Duodenal mucosa (tissue), 2 donors: ENCODE data around the gene DOCK6.

Source experiments
- H3K27ac ChIP-seq: one replicate; pipeline ENCODE4 v1.7.0; 2013; ENCODE audit warnings: low read depth, low read length
- H3K27me3 ChIP-seq, 2 donors: one replicate each; pipeline ENCODE4 v1.7.0; 2013; ENCODE audit warnings: low read length in 2 of 2, control low read depth in 1 of 2; ENCODE audit not compliant: insufficient read depth in 2 of 2, control insufficient read depth in 1 of 2
- H3K36me3 ChIP-seq, 2 donors: one replicate each; pipeline ENCODE4 v1.7.0; 2013; ENCODE audit warnings: low read length in 2 of 2, control low read depth in 1 of 2; ENCODE audit not compliant: insufficient read depth in 2 of 2, control insufficient read depth in 1 of 2
- H3K4me1 ChIP-seq, 2 donors: one replicate each; pipeline ENCODE4 v1.7.0; 2013; ENCODE audit warnings: low read length in 2 of 2, control low read depth in 1 of 2; ENCODE audit not compliant: insufficient read depth in 2 of 2, control insufficient read depth in 1 of 2
- H3K4me3 ChIP-seq, 2 donors: one replicate each; pipeline ENCODE4 v1.7.0; 2013; ENCODE audit warnings: low read length in 2 of 2, low read depth in 1 of 2
- H3K9ac ChIP-seq, 2 donors: one replicate each; pipeline ENCODE4 v1.7.0; 2013; ENCODE audit warnings: low read length in 2 of 2, low read depth in 1 of 2
- H3K9me3 ChIP-seq, 2 donors: one replicate each; pipeline ENCODE4 v1.7.0; 2013; ENCODE audit warnings: low read length in 2 of 2, control low read depth in 1 of 2; ENCODE audit not compliant: control insufficient read depth in 1 of 2

The DOCK6 gene

GRCh38 chr19:11239377-11240000 lies 22.8 kb downstream of the DOCK6 start, which contains the start of gene ANGPTL8:
Gene ANGPTL8, plus strand, starts transcription at chr19:11239619. Its CDS starts 19 bp downstream, at chr19:11239638.
- H3K4me3 ChIP-seq: no peak within 1 kb of the TSS
- peaks cover 0 to 6% of the 10 kb centered on the region in 2 donors for H3K4me1 ChIP-seq
- no peak within 1 kb of the TSS for H3K27ac ChIP-seq
- no peaks in the 10 kb centered on the region for H3K27me3 ChIP-seq
- H3K9ac ChIP-seq: no peak within 1 kb of the TSS
- H3K9me3 ChIP-seq: no peaks in the 10 kb centered on the region
- H3K36me3 ChIP-seq: peaks cover 10 to 41% of the 10 kb centered on the region in 2 donors

DNA sequence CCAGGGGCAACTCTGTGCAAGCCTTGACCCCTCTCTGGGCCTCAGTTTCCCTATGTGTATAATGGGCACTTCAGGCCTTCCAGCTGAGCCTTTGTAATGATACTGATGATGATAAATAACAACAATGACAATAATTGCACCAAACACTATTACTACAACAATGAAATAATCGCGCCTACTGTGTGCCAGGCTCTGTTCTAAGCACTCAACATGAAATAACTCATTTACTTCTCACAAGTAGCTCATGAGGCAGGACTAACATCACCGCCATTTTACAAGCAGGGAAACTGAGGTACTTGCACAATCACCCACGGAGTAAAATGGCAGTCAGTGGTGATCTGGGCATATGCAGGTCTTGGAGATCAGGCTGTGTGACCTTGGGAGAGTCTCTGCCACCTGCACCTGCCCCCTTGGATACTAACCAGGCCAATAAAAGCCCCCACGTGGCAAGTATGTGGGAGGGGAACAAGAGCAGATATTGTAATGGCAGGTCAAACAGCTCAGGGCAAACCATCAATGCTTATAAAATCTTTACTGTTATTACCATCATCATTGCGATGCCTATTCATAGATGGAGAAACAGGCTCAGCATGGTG lies 23.4 kb downstream of the DOCK6 start:
- H3K4me1 ChIP-seq: peaks cover 0 to 5% of the 10 kb centered on the region in 2 donors
- H3K9ac ChIP-seq: no peak overlapping the region
- no peaks in the 10 kb centered on the region for H3K9me3 ChIP-seq
- H3K27me3 ChIP-seq: no peaks in the 10 kb centered on the region
- peaks cover 10 to 41% of the 10 kb centered on the region in 2 donors for H3K36me3 ChIP-seq
- H3K4me3 ChIP-seq: no peak overlapping the region
- no peak overlapping the region for H3K27ac ChIP-seq

- Histone ChIP-seq H3K36me3 (peaks cover 10 to 44% of the 10 kb centered on the region in 2 donors), H3K27me3 (no peaks in the 10 kb centered on the region), H3K27ac (no peak overlapping the region), H3K9ac (no peak overlapping the region), H3K4me1 (no peaks in the 10 kb centered on the region), H3K9me3 (no peaks in the 10 kb centered on the region), H3K4me3 (no peak overlapping the region)
Observed at GRCh38 chr19:11238041-11238440, 24.3 kb downstream of the DOCK6 start.

- no peaks in the 10 kb centered on the region for H3K9me3 ChIP-seq
- H3K36me3 ChIP-seq: peaks cover 17 to 47% of the 10 kb centered on the region in 2 donors
- H3K27ac ChIP-seq: no peak overlapping the region
- H3K4me3 ChIP-seq: no peak overlapping the region
- no peaks in the 10 kb centered on the region for H3K4me1 ChIP-seq
- H3K9ac ChIP-seq: no peak overlapping the region
- H3K27me3 ChIP-seq: no peaks in the 10 kb centered on the region
Observed at GRCh38 chr19:11237321-11237720, 25.0 kb downstream of the DOCK6 start.

- Histone ChIP-seq H3K9ac (no peak overlapping the region), H3K27ac (no peak overlapping the region), H3K36me3 (peaks cover 20 to 49% of the 10 kb centered on the region in 2 donors), H3K4me3 (no peak overlapping the region), H3K4me1 (no peaks in the 10 kb centered on the region), H3K9me3 (no peaks in the 10 kb centered on the region), H3K27me3 (no peaks in the 10 kb centered on the region)
Observed at GRCh38 chr19:11236324-11237301, 25.7 kb downstream of the DOCK6 start.

GRCh38 chr19:11234486-11235075 lies 27.7 kb downstream of the DOCK6 start:
- Histone ChIP-seq H3K4me1 (no peaks in the 10 kb centered on the region), H3K27me3 (no peaks in the 10 kb centered on the region), H3K9me3 (no peaks in the 10 kb centered on the region), H3K36me3 (peaks cover 24 to 47% of the 10 kb centered on the region in 2 donors), H3K27ac (no peak overlapping the region), H3K9ac (no peak overlapping the region), H3K4me3 (no peak overlapping the region)

DNA sequence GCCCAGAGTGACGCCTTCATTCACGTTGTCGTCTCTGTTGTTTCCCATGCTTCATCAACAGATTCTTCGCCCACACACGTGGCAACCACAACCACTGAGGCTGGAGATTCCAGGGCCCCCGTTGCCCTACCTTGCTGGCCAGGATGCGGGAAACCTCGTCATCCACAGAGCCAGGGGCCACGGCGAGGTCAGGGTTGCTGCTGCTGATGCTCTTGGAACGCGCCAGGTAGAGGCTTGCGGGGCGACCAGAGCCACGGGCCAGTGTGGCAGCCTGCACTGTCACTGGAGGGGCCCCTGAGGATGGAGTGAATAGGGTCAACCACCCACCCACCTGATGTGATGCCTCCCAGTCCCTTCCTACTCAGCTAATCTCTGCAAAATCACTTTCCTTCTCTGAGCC lies 29.3 kb downstream of the DOCK6 start:
- no peaks in the 10 kb centered on the region for H3K9me3 ChIP-seq
- H3K27ac ChIP-seq: no peak overlapping the region
- H3K4me1 ChIP-seq: no peaks in the 10 kb centered on the region
- H3K27me3 ChIP-seq: no peaks in the 10 kb centered on the region
- H3K9ac ChIP-seq: no peak overlapping the region
- no peak overlapping the region for H3K4me3 ChIP-seq
- peaks cover 13 to 47% of the 10 kb centered on the region in 2 donors for H3K36me3 ChIP-seq

- no peaks in the 10 kb centered on the region for H3K27me3 ChIP-seq
- H3K9me3 ChIP-seq: no peaks in the 10 kb centered on the region
- no peak overlapping the region for H3K9ac ChIP-seq
- H3K27ac ChIP-seq: no peak overlapping the region
- peaks cover 13 to 47% of the 10 kb centered on the region in 2 donors for H3K36me3 ChIP-seq
- H3K4me1 ChIP-seq: no peaks in the 10 kb centered on the region
- no peak overlapping the region for H3K4me3 ChIP-seq
Observed at GRCh38 chr19:11232555-11232954, 29.8 kb downstream of the DOCK6 start.

- Histone ChIP-seq H3K9me3 (no peaks in the 10 kb centered on the region), H3K4me1 (no peaks in the 10 kb centered on the region), H3K27ac (no peak overlapping the region), H3K27me3 (no peaks in the 10 kb centered on the region), H3K9ac (no peak overlapping the region), H3K4me3 (no peak overlapping the region), H3K36me3 (peaks cover 13 to 49% of the 10 kb centered on the region in 2 donors)
Observed at GRCh38 chr19:11230621-11231386, 31.5 kb downstream of the DOCK6 start.
